ENCODE data around the gene MYO10.

The MYO10 gene

DNA sequence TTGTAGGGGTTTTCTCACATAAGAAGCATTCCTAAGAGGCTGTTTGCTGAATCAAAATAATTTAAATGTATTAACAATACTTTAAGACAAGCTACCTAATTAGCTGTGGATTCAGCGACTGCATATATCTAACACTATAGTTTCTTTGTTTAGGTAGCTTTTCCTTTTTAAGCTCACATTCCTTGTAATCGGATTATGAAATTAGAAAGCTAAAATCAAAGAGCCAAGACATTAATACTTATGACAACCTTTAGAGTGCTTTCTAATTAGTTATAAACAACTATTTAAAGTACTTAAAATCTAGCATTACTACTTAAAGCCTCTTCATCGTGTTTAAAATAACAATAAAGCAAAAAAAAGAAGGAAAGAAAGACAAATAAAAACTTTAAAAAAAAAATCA lies 182.0 kb downstream of the MYO10 start:
- TF ChIP-seq, protein P1, sequence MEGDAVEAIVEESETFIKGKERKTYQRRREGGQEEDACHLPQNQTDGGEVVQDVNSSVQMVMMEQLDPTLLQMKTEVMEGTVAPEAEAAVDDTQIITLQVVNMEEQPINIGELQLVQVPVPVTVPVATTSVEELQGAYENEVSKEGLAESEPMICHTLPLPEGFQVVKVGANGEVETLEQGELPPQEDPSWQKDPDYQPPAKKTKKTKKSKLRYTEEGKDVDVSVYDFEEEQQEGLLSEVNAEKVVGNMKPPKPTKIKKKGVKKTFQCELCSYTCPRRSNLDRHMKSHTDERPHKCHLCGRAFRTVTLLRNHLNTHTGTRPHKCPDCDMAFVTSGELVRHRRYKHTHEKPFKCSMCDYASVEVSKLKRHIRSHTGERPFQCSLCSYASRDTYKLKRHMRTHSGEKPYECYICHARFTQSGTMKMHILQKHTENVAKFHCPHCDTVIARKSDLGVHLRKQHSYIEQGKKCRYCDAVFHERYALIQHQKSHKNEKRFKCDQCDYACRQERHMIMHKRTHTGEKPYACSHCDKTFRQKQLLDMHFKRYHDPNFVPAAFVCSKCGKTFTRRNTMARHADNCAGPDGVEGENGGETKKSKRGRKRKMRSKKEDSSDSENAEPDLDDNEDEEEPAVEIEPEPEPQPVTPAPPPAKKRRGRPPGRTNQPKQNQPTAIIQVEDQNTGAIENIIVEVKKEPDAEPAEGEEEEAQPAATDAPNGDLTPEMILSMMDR (conservative IDR thresholded peaks at IDR 0.05; ENCODE audit: low read depth, low read length), result no peak
- no peak overlapping the region for H3K4me3 ChIP-seq (ENCODE audit: low read length)
- DNase-seq (ENCODE audit: low read depth), result peak; percentile 78

DNA sequence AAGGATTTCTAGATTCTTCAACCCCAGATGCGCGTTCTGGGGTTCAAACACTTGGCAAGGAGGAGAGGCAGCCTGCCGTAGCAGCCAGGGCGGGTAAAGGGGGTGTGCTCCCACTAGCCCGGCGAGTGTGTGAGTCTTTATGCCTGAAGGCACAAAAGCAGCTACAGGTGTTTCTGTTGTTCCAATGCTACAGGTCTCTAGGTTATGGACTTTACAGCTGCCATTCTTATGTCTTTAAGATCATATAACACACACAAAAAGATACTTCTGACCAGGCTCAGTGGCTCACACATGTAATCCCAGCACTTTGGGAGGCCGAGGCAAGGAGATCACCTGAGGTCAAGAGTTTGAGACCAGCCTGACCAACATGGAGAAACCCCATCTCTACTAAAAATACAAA lies 185.6 kb downstream of the MYO10 start:
- H3K4me3 ChIP-seq (ENCODE audit: low read length), result no peak overlapping the region
- TF ChIP-seq, protein P1 (conservative IDR thresholded peaks at IDR 0.05; ENCODE audit: low read depth, low read length), result no peak
- no peak for DNase-seq (ENCODE audit: low read depth)

DNA sequence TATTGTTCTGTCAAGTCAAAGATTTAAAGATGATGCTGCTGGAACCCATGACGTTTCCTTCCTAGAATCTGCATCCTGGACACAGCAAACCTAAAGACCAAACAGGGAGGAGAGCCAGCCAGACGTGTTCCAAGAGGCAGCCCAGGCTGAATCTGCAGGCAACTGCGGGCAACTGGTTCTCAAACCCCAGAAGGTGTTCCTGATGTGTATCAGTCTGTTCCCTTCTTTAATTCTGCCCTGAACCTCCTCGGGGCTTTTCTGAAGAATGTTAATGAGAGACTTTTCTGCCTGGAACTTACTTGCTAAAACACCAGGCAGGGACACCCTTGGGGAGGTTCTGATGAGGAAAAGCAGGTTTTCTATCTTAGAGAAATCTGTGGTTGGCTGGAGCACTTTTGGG lies 186.5 kb downstream of the MYO10 start:
- no peak for DNase-seq (ENCODE audit: low read depth)
- TF ChIP-seq, protein P1 (conservative IDR thresholded peaks at IDR 0.05; ENCODE audit: low read depth, low read length), result no peak
- H3K4me3 ChIP-seq (ENCODE audit: low read length), result no peak overlapping the region

DNA sequence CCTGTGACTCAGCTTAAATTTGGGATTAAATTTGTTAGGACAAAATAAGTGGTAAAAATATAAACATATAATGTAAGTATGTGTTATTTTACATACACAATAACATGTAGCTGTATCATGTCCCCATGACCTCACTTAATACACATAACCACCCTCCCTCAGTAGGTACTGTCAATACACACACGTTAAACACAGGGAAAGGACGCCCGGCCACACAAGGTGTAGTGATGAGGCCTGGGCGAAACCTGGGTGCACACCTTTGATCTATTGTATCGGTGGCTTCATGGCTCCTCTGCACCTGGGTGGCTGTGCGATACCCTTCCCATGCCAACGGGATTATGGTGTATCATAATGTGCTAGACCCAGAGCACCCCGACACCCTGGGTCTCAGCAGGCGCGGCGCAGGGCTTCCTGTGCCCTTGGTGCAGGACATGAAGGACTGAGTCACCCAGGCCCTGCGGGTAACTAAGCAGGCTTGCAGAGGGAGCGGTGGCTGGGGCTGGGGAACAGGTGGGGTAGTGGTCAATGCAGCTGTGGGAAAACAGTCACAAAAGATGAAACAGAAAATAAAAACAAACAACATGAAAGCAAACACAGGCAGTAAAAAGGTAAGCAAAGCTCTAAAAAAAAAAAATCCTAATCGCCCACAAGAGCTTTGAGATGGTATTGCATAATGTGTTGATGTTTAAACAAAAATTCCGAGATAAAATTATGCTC lies 191.8 kb downstream of the MYO10 start:
- TF ChIP-seq, protein P1 (conservative IDR thresholded peaks at IDR 0.05; ENCODE audit: low read depth, low read length), result no peak
- DNase-seq (ENCODE audit: low read depth), result no peak
- H3K4me3 ChIP-seq (ENCODE audit: low read length), result no peak overlapping the region

DNA sequence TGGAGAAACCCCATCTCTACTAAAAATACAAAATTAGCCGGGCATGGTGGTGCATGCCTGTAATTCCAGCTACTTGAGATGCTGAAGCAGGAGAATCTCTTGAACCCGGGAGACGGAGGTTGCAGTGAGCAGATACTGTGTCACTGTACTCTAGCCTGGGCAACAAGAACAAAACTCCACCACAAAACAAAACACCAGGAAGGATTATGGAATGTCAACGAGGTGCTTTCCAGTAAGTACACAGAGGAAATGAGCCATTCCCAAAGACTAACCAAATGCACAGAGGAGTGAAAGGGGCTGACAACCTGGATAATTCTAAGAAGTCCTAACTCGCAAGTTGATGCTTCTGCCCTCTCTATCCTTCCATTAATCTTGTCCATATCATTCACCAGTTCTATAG lies 193.2 kb downstream of the MYO10 start:
- no peak overlapping the region for H3K4me3 ChIP-seq (ENCODE audit: low read length)
- TF ChIP-seq, protein P1 (conservative IDR thresholded peaks at IDR 0.05; ENCODE audit: low read depth, low read length), result no peak
- DNase-seq (ENCODE audit: low read depth), result no peak

DNA sequence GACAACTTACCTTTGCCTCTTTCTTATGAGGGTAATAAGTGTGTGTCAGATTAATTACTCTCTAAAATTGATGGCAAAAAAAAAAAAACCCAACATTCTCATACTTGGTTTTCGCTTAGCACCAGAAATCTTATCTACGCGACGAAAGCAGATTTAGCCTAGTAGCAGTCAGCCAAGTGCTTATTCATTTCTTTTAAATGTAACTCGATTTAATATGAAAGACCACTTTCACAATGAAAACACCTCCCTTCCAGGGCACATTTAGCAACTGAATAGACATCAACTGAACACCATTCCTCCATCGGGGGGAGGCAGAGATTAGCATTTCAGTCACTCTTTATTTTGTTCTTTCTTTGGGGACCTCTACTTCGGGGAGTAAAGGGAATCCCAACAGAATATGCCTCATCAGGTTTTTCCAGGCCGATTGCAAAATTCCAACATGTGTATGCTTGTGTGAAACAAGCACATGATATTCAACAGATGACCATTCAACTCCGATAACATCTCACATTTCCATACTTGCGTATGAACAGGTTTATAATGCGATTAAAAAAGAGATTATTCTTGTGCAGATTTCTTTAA lies 195.2 kb downstream of the MYO10 start:
- no peak overlapping the region for H3K4me3 ChIP-seq (ENCODE audit: low read length)
- TF ChIP-seq, protein P1 (conservative IDR thresholded peaks at IDR 0.05; ENCODE audit: low read depth, low read length), result no peak
- DNase-seq (ENCODE audit: low read depth), result peak; percentile 77
